GM20000 (cell line): ENCODE measurements around the gene DHX38.

ENCODE experiments used
- DNase-seq: peaks from one replicate; pipeline ENCODE4 v3.0.0; 2012; ENCODE audit warnings: low spot score
- CTCF ChIP-seq: IDR thresholded peaks from 2 replicates; pipeline ENCODE4 v1.5.1; 2012; ENCODE audit warnings: mild to moderate bottlenecking, control low read depth; ENCODE audit errors: extremely low read depth, missing control alignments

DHX38 gene

GRCh38 chr16:72149676-72150464 lies 56.2 kb downstream of the DHX38 start:
- no peak for TF ChIP-seq CTCF
- no peak for DNase-seq

DNA sequence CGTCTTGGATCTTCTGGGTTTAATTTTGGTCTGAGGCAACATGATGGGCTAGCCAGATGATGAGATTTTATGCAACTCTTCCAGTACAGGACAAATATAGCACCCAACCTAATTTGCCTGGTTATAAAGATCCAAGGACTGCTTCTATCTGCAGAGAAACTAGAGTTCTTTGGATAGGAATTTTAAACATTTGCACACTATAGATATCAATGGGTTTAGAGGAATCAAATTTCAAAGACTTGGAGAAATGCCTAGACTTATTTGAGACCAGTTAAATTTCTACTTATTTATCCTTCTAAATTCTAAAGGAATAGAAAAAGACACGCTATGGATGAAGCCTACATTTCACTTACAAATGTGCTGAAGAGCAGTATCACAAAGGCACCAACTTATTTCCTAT lies 65.7 kb downstream of the DHX38 start:
- DNase-seq, result no peak
- TF ChIP-seq CTCF, result no peak

GRCh38 chr16:72159801-72160200 lies 66.2 kb downstream of the DHX38 start:
- DNase-seq, result no peak
- no peak for TF ChIP-seq CTCF

DNA sequence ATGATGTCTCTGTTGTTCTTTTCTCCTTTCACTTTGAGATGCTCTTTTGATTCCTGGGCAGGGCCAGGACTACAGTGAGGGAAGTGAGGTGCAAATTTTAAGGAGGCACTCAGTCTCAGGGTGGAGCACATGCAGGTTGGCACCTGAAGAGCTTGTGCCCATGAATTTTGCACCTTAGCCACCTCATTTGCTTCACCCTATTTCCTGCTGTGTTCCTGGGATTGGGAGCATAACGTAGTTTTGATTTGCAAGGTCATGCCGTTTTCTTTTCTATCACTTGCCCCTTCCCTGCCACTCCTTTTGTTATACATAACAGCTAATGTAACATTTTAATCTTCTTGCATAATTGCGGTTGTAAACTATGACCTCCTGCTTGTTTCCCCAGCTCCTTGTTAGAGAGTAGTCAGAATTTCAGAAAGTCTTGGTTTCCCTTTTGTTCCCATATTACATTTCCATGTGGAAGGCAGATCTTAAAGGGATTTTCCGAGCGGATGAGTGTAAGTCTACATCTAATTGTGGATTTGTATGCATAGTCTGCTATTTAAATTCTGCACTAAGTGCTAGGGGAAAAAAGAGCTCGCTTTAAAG lies 68.6 kb downstream of the DHX38 start:
- no peak for TF ChIP-seq CTCF
- no peak for DNase-seq
